HCT116 (cell line): ENCODE results near the gene FMN2. TPM values are rescaled to one million over a fixed set of nuclear protein-coding genes. Genes with fewer than 3 reads are reported as not detected.

Experiments used
- ATAC-seq: fragments of 200-7000 bp; cut with Tn5 transposase; 2 replicates; pipeline ENCODE4 v1.9.1; 2020; ENCODE audit warnings: mild to moderate bottlenecking, moderate library complexity
- BruUV-seq: library from RNA; stranded (reverse); fragments of 400-500 nt; replicated peaks from 2 replicates; lab custom pipeline; 2021; lab: Mats Ljungman, UMichigan
- CTCF ChIA-PET: fragments of 300-600 bp; sonication (Branson Sonifier 250); formaldehyde crosslinking; loops from one replicate; lab custom pipeline; 2021; ENCODE audit warnings: antibody characterized with exemption; lab: Charles Lee
- POLR2A ChIA-PET: fragments of 300-600, 350-600 bp; sonication (Branson Sonifier 250); formaldehyde crosslinking; loops from one replicate; lab custom pipeline; 2021; ENCODE audit warnings: antibody characterized with exemption; lab: Charles Lee
- RAD21 ChIA-PET, 2 experiments: fragments of 300-600 bp; sonication (Branson Sonifier 250); formaldehyde crosslinking; loops; one replicate each; lab custom pipeline; 2023; ENCODE audit warnings: low total read pairs in 2 of 2; ENCODE audit not compliant: uncharacterized antibody in 2 of 2, unreplicated experiment in 2 of 2, low non-redundant PET in 1 of 2; lab: Charles Lee
- DNase-seq: peaks from one replicate; pipeline ENCODE4 v3.0.0-alpha.2; 2010; ENCODE audit warnings: low read depth, low spot score
- H2AFZ ChIP-seq: fragments of 200-600 bp; shearing (Covaris generic), sonication (generic); 2 replicates; pipeline ENCODE4 v1.6.1; 2017; ENCODE audit warnings: low read depth, mixed run types, mixed read lengths, antibody characterized with exemption, low read length; ENCODE audit not compliant: poor library complexity, severe bottlenecking
- H3K27ac ChIP-seq: 2 replicates; pipeline ENCODE4 v1.5.1; 2012; ENCODE audit warnings: low read depth, low read length
- H3K27me3 ChIP-seq: fragments of 200-600 bp; sonication (generic); 2 replicates; pipeline ENCODE4 v1.6.1; 2016; ENCODE audit warnings: mixed run types, low read length, mixed read lengths; ENCODE audit not compliant: insufficient read depth
- H3K36me3 ChIP-seq, 2 experiments: fragments of 200-500 bp in 1 of 2; fragments of 200-600 bp in 1 of 2; sonication (Bioruptor generic) in 1 of 2; sonication (generic) in 1 of 2; 2 replicates each; pipeline versions ENCODE4 v1.5.1 to v1.6.1; 2014 to 2016; ENCODE audit warnings: low read length in 2 of 2, inconsistent platforms in 1 of 2, mixed read lengths in 1 of 2, mixed run types in 1 of 2; ENCODE audit not compliant: insufficient read depth in 2 of 2, control insufficient read depth in 1 of 2
- H3K4me1 ChIP-seq, 2 experiments: fragments of 200-600 bp in 1 of 2; sonication (generic) in 1 of 2; 2 replicates each; pipeline versions ENCODE4 v1.5.1 to v1.6.1; 2012 to 2017; ENCODE audit warnings: low read length in 2 of 2, inconsistent platforms in 1 of 2, mild to moderate bottlenecking in 1 of 2, mixed read lengths in 1 of 2, mixed run types in 1 of 2, moderate library complexity in 1 of 2; ENCODE audit not compliant: insufficient read depth in 2 of 2, control insufficient read depth in 1 of 2
- H3K4me2 ChIP-seq: fragments of 200-600 bp; sonication (generic); 2 replicates; pipeline ENCODE4 v1.6.1; 2017; ENCODE audit warnings: mixed run types, low read length, mixed read lengths
- H3K4me3 ChIP-seq, 2 experiments: fragments of 200-600 bp in 1 of 2; sonication (generic) in 1 of 2; replicated peaks in 1 of 2; 2 replicates each; pipeline ENCODE4 v1.5.1; 2011 to 2016; ENCODE audit warnings: low read length in 2 of 2, control low read depth in 1 of 2, low read depth in 1 of 2, mild to moderate bottlenecking in 1 of 2, mixed read lengths in 1 of 2, mixed run types in 1 of 2
- H3K79me2 ChIP-seq: fragments of 200-600 bp; sonication (generic); 2 replicates; pipeline ENCODE4 v1.6.1; 2017; ENCODE audit warnings: mild to moderate bottlenecking, mixed run types, low read length, moderate library complexity, mixed read lengths; ENCODE audit not compliant: insufficient read depth
- H3K9ac ChIP-seq: fragments of 200-600 bp; sonication (generic); 2 replicates; pipeline ENCODE4 v1.6.1; 2016; ENCODE audit warnings: low read length, mixed read lengths
- H3K9me2 ChIP-seq: fragments of 200-600 bp; sonication (generic), shearing (Covaris generic); 2 replicates; pipeline ENCODE4 v1.6.1; 2017; ENCODE audit warnings: mixed run types, mild to moderate bottlenecking, moderate library complexity; ENCODE audit not compliant: insufficient read depth
- H3K9me3 ChIP-seq, 2 experiments: fragments of 200-500 bp in 1 of 2; fragments of 200-600 bp in 1 of 2; sonication (Bioruptor generic) in 1 of 2; sonication (generic) in 1 of 2; 2 replicates each; pipeline ENCODE4 v1.6.1; 2014 to 2017; ENCODE audit warnings: low read length in 2 of 2, mixed read lengths in 2 of 2, inconsistent platforms in 1 of 2, low read depth in 1 of 2, mild to moderate bottlenecking in 1 of 2, mixed run types in 1 of 2, moderate library complexity in 1 of 2; ENCODE audit not compliant: control insufficient read depth in 1 of 2, insufficient read depth in 1 of 2
- H4K20me1 ChIP-seq: fragments of 200-600 bp; sonication (generic), shearing (Covaris generic); 2 replicates; pipeline ENCODE4 v1.6.1; 2017; ENCODE audit warnings: mixed run types, mild to moderate bottlenecking, moderate library complexity; ENCODE audit not compliant: insufficient read depth
- CBX3 ChIP-seq: IDR thresholded peaks from 2 replicates; pipeline ENCODE4 v1.6.1; 2012; ENCODE audit warnings: low read depth
- EGR1 ChIP-seq: IDR thresholded peaks from 2 replicates; pipeline ENCODE4 v1.6.1; 2012; ENCODE audit warnings: low read depth
- EZH2 ChIP-seq: fragments of 200-600 bp; sonication (generic); IDR thresholded peaks from 2 replicates; pipeline ENCODE4 v1.6.1; 2017; ENCODE audit warnings: antibody characterized with exemption, mixed run types
- EZH2phosphoT487 ChIP-seq: fragments of 200-600 bp; IDR thresholded peaks from 2 replicates; pipeline ENCODE4 v1.6.1; 2018; ENCODE audit warnings: antibody characterized with exemption, borderline replicate concordance
- FOSL1 ChIP-seq: IDR thresholded peaks from 2 replicates; pipeline ENCODE4 v1.6.1; 2012; ENCODE audit warnings: low read depth
- POLR2AphosphoS5 ChIP-seq: IDR thresholded peaks from 2 replicates; pipeline ENCODE4 v1.6.1; 2011; ENCODE audit warnings: mild to moderate bottlenecking, low read depth, low read length, moderate library complexity
- RAD21 ChIP-seq: IDR thresholded peaks from 2 replicates; pipeline ENCODE4 v1.6.1; 2012; ENCODE audit warnings: low read depth, mild to moderate bottlenecking
- SIN3A ChIP-seq: IDR thresholded peaks from 2 replicates; pipeline ENCODE4 v1.6.1; 2012; ENCODE audit warnings: low read depth
- ZFX ChIP-seq: fragments of 450-650 bp; IDR thresholded peaks from 2 replicates; pipeline ENCODE4 v1.6.1; 2017
- intact Hi-C: fragments of 100-400 bp; cut with micrococcal nuclease; formaldehyde crosslinking; loops from 2 replicates; pipeline ENCODE4 v1.10.0; 2022
- total RNA-seq: library from RNA; stranded (reverse); gene quantifications from one replicate; pipeline ENCODE4 v1.2.1, GENCODE V29; 2021; ENCODE audit not compliant: unreplicated experiment
- TF ChIP-seq, protein P1 (sequence below): IDR thresholded peaks from 2 replicates; pipeline ENCODE4 v1.6.1; 2012
- TF ChIP-seq, protein P2 (sequence below): IDR thresholded peaks from 2 replicates; pipeline ENCODE4 v1.6.1; 2011; ENCODE audit warnings: mild to moderate bottlenecking, low read length, moderate library complexity; ENCODE audit not compliant: insufficient replicate concordance; ENCODE audit errors: extremely low read depth
- TF ChIP-seq, protein P3 (sequence below), 3 experiments: fragments of 200-600 bp in 1 of 3; sonication (generic) in 1 of 3; IDR thresholded peaks in 2 of 3; conservative IDR thresholded peaks in 1 of 3; 2 replicates each; pipeline ENCODE4 v1.5.1; 2012 to 2017; ENCODE audit warnings: low read depth in 2 of 3, low read length in 2 of 3, antibody characterized with exemption in 1 of 3, borderline replicate concordance in 1 of 3, control low read depth in 1 of 3, mild to moderate bottlenecking in 1 of 3, mixed read lengths in 1 of 3, mixed run types in 1 of 3, moderate library complexity in 1 of 3; ENCODE audit not compliant: insufficient read depth in 1 of 3
- TF ChIP-seq, protein P4 (sequence below): IDR thresholded peaks from 2 replicates; pipeline ENCODE4 v1.6.1; 2012; ENCODE audit warnings: low read depth

The FMN2 gene
- total RNA-seq, 1 experiment from 2014 or later, result not detected

DNA sequence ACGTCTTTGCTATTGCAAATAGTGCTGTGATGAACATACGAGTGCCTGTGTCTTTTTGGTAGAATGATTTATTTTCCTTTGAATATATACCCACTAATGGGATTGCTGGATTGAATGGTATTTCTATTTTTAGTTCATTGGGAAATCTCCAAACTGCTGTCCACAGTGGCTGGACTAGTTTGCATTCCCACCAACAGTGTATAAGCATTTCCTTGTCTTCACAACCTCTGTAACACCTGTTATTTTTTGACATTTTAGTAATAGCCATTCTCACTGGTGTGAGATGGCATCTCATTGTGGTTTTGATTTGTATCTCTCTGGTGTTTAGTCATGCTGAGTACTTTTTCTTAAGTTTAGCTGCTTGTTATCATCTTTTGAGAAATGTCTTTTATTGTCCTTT is 215.0 kb downstream of the FMN2 start:
- no peaks in the 10 kb centered on the region for H3K36me3 ChIP-seq
- no peaks in the 10 kb centered on the region for H4K20me1 ChIP-seq
- intact Hi-C loops, result no loop called here
- ATAC-seq (no peak), DNase-seq (no peak)
- peaks cover 4 to 23% of the 10 kb centered on the region in 2 experiments; a peak in 2 of 4 replicates for H3K9me3 ChIP-seq
- H3K4me3 ChIP-seq, result no peak overlapping the region
- POLR2A ChIA-PET, result no interaction called here
- H3K4me1 ChIP-seq, result no peaks in the 10 kb centered on the region
- H3K79me2 ChIP-seq, result no peaks in the 10 kb centered on the region
- RAD21 ChIA-PET, result no interaction called here
- H3K27ac ChIP-seq, result no peak overlapping the region
- BruUV-seq, result no TSS peak
- CTCF ChIA-PET, result no interaction called here
- H2AFZ ChIP-seq, result no peak overlapping the region
- H3K9me2 ChIP-seq, result no peaks in the 10 kb centered on the region
- H3K4me2 ChIP-seq, result no peak overlapping the region
- no peaks in the 10 kb centered on the region for H3K27me3 ChIP-seq
- no peak overlapping the region for H3K9ac ChIP-seq
- TF ChIP-seq, protein P1, sequence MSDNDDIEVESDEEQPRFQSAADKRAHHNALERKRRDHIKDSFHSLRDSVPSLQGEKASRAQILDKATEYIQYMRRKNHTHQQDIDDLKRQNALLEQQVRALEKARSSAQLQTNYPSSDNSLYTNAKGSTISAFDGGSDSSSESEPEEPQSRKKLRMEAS, result no peak
- TF ChIP-seq ZFX (no peak), FOSL1 (no peak), EZH2 (no peak), EGR1 (no peak), EZH2phosphoT487 (no peak), CBX3 (no peak), POLR2AphosphoS5 (no peak), RAD21 (no peak), SIN3A (no peak)
- TF ChIP-seq, protein P2, sequence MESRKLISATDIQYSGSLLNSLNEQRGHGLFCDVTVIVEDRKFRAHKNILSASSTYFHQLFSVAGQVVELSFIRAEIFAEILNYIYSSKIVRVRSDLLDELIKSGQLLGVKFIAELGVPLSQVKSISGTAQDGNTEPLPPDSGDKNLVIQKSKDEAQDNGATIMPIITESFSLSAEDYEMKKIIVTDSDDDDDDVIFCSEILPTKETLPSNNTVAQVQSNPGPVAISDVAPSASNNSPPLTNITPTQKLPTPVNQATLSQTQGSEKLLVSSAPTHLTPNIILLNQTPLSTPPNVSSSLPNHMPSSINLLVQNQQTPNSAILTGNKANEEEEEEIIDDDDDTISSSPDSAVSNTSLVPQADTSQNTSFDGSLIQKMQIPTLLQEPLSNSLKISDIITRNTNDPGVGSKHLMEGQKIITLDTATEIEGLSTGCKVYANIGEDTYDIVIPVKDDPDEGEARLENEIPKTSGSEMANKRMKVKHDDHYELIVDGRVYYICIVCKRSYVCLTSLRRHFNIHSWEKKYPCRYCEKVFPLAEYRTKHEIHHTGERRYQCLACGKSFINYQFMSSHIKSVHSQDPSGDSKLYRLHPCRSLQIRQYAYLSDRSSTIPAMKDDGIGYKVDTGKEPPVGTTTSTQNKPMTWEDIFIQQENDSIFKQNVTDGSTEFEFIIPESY, result no peak
- TF ChIP-seq, protein P3, sequence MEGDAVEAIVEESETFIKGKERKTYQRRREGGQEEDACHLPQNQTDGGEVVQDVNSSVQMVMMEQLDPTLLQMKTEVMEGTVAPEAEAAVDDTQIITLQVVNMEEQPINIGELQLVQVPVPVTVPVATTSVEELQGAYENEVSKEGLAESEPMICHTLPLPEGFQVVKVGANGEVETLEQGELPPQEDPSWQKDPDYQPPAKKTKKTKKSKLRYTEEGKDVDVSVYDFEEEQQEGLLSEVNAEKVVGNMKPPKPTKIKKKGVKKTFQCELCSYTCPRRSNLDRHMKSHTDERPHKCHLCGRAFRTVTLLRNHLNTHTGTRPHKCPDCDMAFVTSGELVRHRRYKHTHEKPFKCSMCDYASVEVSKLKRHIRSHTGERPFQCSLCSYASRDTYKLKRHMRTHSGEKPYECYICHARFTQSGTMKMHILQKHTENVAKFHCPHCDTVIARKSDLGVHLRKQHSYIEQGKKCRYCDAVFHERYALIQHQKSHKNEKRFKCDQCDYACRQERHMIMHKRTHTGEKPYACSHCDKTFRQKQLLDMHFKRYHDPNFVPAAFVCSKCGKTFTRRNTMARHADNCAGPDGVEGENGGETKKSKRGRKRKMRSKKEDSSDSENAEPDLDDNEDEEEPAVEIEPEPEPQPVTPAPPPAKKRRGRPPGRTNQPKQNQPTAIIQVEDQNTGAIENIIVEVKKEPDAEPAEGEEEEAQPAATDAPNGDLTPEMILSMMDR (IDR thresholded peaks at IDR 0.05 in 2 of 3, conservative IDR thresholded peaks at IDR 0.05 in 1 of 3; ENCODE audit: borderline replicate concordance in 1 of 3, insufficient read depth in 1 of 3, low read depth in 2 of 3, low read length in 2 of 3), result no peak
- TF ChIP-seq, protein P4, sequence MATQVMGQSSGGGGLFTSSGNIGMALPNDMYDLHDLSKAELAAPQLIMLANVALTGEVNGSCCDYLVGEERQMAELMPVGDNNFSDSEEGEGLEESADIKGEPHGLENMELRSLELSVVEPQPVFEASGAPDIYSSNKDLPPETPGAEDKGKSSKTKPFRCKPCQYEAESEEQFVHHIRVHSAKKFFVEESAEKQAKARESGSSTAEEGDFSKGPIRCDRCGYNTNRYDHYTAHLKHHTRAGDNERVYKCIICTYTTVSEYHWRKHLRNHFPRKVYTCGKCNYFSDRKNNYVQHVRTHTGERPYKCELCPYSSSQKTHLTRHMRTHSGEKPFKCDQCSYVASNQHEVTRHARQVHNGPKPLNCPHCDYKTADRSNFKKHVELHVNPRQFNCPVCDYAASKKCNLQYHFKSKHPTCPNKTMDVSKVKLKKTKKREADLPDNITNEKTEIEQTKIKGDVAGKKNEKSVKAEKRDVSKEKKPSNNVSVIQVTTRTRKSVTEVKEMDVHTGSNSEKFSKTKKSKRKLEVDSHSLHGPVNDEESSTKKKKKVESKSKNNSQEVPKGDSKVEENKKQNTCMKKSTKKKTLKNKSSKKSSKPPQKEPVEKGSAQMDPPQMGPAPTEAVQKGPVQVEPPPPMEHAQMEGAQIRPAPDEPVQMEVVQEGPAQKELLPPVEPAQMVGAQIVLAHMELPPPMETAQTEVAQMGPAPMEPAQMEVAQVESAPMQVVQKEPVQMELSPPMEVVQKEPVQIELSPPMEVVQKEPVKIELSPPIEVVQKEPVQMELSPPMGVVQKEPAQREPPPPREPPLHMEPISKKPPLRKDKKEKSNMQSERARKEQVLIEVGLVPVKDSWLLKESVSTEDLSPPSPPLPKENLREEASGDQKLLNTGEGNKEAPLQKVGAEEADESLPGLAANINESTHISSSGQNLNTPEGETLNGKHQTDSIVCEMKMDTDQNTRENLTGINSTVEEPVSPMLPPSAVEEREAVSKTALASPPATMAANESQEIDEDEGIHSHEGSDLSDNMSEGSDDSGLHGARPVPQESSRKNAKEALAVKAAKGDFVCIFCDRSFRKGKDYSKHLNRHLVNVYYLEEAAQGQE, result no peak
